SK-N-SH (cell line): ENCODE data around the gene FAM240B.

Source experiments
- CTCF ChIP-seq: fragments of 200-600 bp; sonication (generic); IDR thresholded peaks from 2 replicates; pipeline ENCODE4 v1.6.1; 2017; ENCODE audit warnings: antibody characterized with exemption, mild to moderate bottlenecking, moderate library complexity
- EP300 ChIP-seq, 2 experiments: IDR thresholded peaks; 2 replicates each; pipeline versions ENCODE4 v1.4.0 to v1.6.1; 2012; ENCODE audit warnings: borderline replicate concordance in 1 of 2, low read depth in 1 of 2, low read length in 1 of 2
- EZH2phosphoT487 ChIP-seq: fragments of 200-600 bp; sonication (generic); IDR thresholded peaks from 2 replicates; pipeline ENCODE4 v1.6.1; 2017; ENCODE audit warnings: low read depth, mixed run types, mild to moderate bottlenecking, antibody characterized with exemption, moderate library complexity, borderline replicate concordance
- JUND ChIP-seq: IDR thresholded peaks from 2 replicates; pipeline ENCODE4 v1.4.0; 2012
- MAX ChIP-seq: IDR thresholded peaks from 2 replicates; pipeline ENCODE4 v1.4.0; 2012; ENCODE audit warnings: low read depth
- NFIC ChIP-seq: IDR thresholded peaks from 2 replicates; pipeline ENCODE4 v1.4.0; 2012; ENCODE audit warnings: borderline replicate concordance
- POLR2AphosphoS5 ChIP-seq: IDR thresholded peaks from 2 replicates; pipeline ENCODE4 v1.6.1; 2012; ENCODE audit warnings: low read depth, low read length
- SMC3 ChIP-seq: IDR thresholded peaks from 2 replicates; pipeline ENCODE4 v1.6.1; 2012; ENCODE audit warnings: low read depth, low read length, improper control_type of control experiment
- USF2 ChIP-seq: fragments of 150-350 bp; IDR thresholded peaks from 2 replicates; pipeline ENCODE4 v1.6.1; 2017; ENCODE audit warnings: antibody characterized with exemption, low read length, low read depth, borderline replicate concordance

- TF ChIP-seq NFIC (no peak), EZH2phosphoT487 (no peak), CTCF (no peak), POLR2AphosphoS5 (no peak), JUND (no peak), SMC3 (no peak), MAX (no peak), USF2 (no peak), EP300 (IDR thresholded peaks at IDR 0.05; ENCODE audit: borderline replicate concordance in 1 of 2, low read depth in 1 of 2, low read length in 1 of 2) (peak in 1 of 2 experiments; percentile 78; a peak in 2 of 4 replicates)
Observed at GRCh38 chr9:38746303-38746702, 26.4 kb upstream of the FAM240B start.
